HEK293 (cell line): ENCODE measurements around the gene NTMT1.
A peak's percentile ranks its signal among the peaks of the same experiment; 100 is the strongest.

ENCODE experiments used
- CTCF ChIA-PET: fragments of 350-600 bp; formaldehyde crosslinking; extraction: SDS; loops from one replicate; lab custom pipeline; 2021; ENCODE audit warnings: antibody characterized with exemption; lab: Yijun Ruan, JAX
- POLR2A ChIA-PET: fragments of 300-600 bp; formaldehyde crosslinking; extraction: SDS; loops from one replicate; lab custom pipeline; 2020; ENCODE audit warnings: antibody characterized with exemption, inconsistent platforms; lab: Yijun Ruan, JAX
- H3K27ac ChIP-seq: fragments of 200-500 bp; sonication (Bioruptor generic); 2 replicates; pipeline ENCODE4 v1.5.1; 2014; ENCODE audit warnings: low read depth, low read length, control low read depth, inconsistent platforms; ENCODE audit errors: extremely low read depth
- H3K36me3 ChIP-seq, 2 experiments: fragments of 200-500 bp in 1 of 2; sonication (Bioruptor generic) in 1 of 2; 1 replicate in 1 of 2; 2 replicates in 1 of 2; pipeline ENCODE4 v1.5.1; 2014 to 2017; ENCODE audit warnings: inconsistent platforms in 2 of 2, low read length in 2 of 2; ENCODE audit not compliant: control insufficient read depth in 2 of 2, insufficient read depth in 1 of 2
- H3K4me1 ChIP-seq: fragments of 200-500 bp; sonication (Bioruptor generic); 2 replicates; pipeline ENCODE4 v1.5.1; 2014; ENCODE audit warnings: mild to moderate bottlenecking, low read length, inconsistent platforms; ENCODE audit not compliant: control insufficient read depth, insufficient read depth
- H3K4me3 ChIP-seq: 2 replicates; pipeline ENCODE4 v1.5.1; 2011; ENCODE audit warnings: low read depth, mild to moderate bottlenecking, control low read depth, low read length, moderate library complexity
- H3K9me3 ChIP-seq: fragments of 200-500 bp; sonication (Bioruptor generic); 2 replicates; pipeline ENCODE4 v1.5.1; 2014; ENCODE audit warnings: low read depth, low read length, inconsistent platforms; ENCODE audit not compliant: control insufficient read depth, insufficient read depth
- EGR2 ChIP-seq: fragments of 450-650 bp; formaldehyde crosslinking; IDR thresholded peaks from 2 replicates; pipeline ENCODE4 v1.5.1; 2016; ENCODE audit warnings: low read depth, missing biosample characterization, missing genetic modification characterization
- SCRT1 ChIP-seq: fragments of 450-650 bp; formaldehyde crosslinking; IDR thresholded peaks from 2 replicates; pipeline ENCODE4 v1.5.1; 2016; ENCODE audit warnings: missing biosample characterization, missing genetic modification characterization, borderline replicate concordance
- SCRT2 ChIP-seq: fragments of 450-650 bp; formaldehyde crosslinking; IDR thresholded peaks from 2 replicates; pipeline ENCODE4 v1.5.1; 2016; ENCODE audit warnings: missing biosample characterization, missing genetic modification characterization
- YY2 ChIP-seq: fragments of 450-650 bp; formaldehyde crosslinking; IDR thresholded peaks from 2 replicates; pipeline ENCODE4 v1.5.1; 2016; ENCODE audit warnings: missing biosample characterization, missing genetic modification characterization
- ZNF623 ChIP-seq: fragments of 450-650 bp; formaldehyde crosslinking; IDR thresholded peaks from 2 replicates; pipeline ENCODE4 v1.5.1; 2016; ENCODE audit warnings: missing biosample characterization, missing genetic modification characterization
- ZNF626 ChIP-seq: fragments of 450-650 bp; sonication (Bioruptor Pico); formaldehyde crosslinking; IDR thresholded peaks from 2 replicates; pipeline ENCODE4 v1.5.1; 2018; ENCODE audit warnings: missing biosample characterization, missing genetic modification characterization, inconsistent platforms
- ZNF776 ChIP-seq: fragments of 450-650 bp; formaldehyde crosslinking; IDR thresholded peaks from 2 replicates; pipeline ENCODE4 v1.5.0; 2017; ENCODE audit warnings: missing biosample characterization, missing genetic modification characterization, borderline replicate concordance
- TF ChIP-seq, protein P1 (sequence below): fragments of 450-650 bp; formaldehyde crosslinking; IDR thresholded peaks from 2 replicates; pipeline ENCODE4 v1.5.1; 2017; ENCODE audit warnings: missing biosample characterization, missing genetic modification characterization
- TF ChIP-seq, protein P2 (sequence below): fragments of 450-650 bp; formaldehyde crosslinking; optimal IDR thresholded peaks from 2 replicates; pipeline ENCODE3; 2016; ENCODE audit warnings: missing biosample characterization, mild to moderate bottlenecking, missing genetic modification characterization
- TF ChIP-seq, protein P3 (sequence below): fragments of 450-650 bp; formaldehyde crosslinking; IDR thresholded peaks from 2 replicates; pipeline ENCODE4 v1.5.1; 2016; ENCODE audit warnings: missing biosample characterization, missing genetic modification characterization, borderline replicate concordance

The NTMT1 gene

DNA sequence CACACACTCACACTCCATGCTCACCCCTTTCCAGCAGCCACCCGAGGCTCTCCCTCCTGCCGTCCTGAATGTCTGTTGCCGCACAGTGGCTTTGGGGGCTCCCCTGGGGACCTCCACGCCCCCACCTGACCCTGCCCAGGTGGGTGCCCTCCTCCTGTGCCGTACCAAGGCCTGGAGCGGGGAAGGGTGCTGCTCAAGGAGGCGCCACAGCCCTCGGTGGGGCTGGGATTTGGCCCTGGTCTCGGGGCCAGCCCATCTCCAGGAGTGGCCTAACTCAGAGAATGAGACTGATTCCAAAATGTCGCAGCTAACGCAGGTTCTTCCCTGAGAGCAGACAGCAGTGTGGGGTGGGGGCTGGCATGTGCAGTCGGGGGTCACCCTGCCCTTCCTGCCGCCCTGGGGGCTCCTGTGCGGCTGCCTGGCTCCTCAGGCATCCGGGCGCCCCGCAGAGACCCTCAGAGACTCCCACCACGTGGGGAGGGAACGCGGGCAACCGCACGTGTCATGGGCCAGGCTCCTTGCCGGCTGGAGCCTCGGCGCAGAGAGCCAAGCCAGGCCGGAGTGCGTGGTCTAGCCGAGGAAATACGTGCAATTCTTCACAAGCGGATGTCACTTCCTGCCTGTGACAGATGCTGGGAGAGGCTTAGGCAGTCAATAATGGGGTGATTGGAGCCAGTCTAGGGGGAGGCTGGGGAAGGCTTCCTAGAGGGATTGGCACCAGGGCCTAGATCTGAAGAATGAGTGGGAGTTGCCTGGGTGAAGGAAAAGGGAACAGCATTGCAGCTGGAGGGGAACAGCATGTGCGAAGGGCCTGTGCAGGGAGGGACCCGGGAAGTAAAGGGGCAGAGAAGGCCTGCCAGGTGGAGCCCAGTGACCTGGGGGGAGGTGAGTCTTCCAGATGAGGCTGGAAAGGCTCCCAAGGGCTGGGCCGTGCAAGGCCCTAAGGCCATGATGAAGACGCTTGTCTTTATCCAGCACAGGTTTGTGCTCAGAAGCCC is 49.1 kb upstream of the NTMT1 start:
- CTCF ChIA-PET = interaction anchor here (1.5 kb wide), 1 partner anchor 10 kb away, joined by 7 read pairs; no protein-coding TSS in a partner anchor
- H3K36me3 ChIP-seq = no peaks in the 10 kb centered on the region
- H3K4me1 ChIP-seq = no peaks in the 10 kb centered on the region
- no peaks in the 10 kb centered on the region for H3K9me3 ChIP-seq
- no peak overlapping the region for H3K27ac ChIP-seq
- POLR2A ChIA-PET = no interaction called here
- TF ChIP-seq, protein P1, sequence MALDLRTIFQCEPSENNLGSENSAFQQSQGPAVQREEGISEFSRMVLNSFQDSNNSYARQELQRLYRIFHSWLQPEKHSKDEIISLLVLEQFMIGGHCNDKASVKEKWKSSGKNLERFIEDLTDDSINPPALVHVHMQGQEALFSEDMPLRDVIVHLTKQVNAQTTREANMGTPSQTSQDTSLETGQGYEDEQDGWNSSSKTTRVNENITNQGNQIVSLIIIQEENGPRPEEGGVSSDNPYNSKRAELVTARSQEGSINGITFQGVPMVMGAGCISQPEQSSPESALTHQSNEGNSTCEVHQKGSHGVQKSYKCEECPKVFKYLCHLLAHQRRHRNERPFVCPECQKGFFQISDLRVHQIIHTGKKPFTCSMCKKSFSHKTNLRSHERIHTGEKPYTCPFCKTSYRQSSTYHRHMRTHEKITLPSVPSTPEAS (tag by site-specific recombination) = no peak
- TF ChIP-seq ZNF623 (tag by site-specific recombination) = peak; percentile 90
- TF ChIP-seq ZNF776 (tag by site-specific recombination) = 0 out of 2 replicates have a peak, but pooled peaks have one; percentile 3
- H3K4me3 ChIP-seq = no peak overlapping the region

GRCh38 chr9:129579294-129579693 is 46.7 kb upstream of the NTMT1 start:
- ChIA-PET POLR2A (no interaction called here), CTCF (interaction anchor here (0.6 kb wide), 1 partner anchor 397 kb away, joined by 3 read pairs; no protein-coding TSS in a partner anchor)
- Histone ChIP-seq H3K36me3 (no peaks in the 10 kb centered on the region), H3K9me3 (no peaks in the 10 kb centered on the region), H3K4me1 (no peaks in the 10 kb centered on the region), H3K27ac (no peak overlapping the region), H3K4me3 (no peak overlapping the region)
- TF ChIP-seq ZNF626 (no peak), EGR2 (tag by site-specific recombination) (no peak), SCRT1 (peak; percentile 37; the same call in 1 of the 2 replicates), SCRT2 (tag by site-specific recombination) (peak; percentile 56; the same call in 1 of the 2 replicates), YY2 (tag by site-specific recombination) (no peak)
- TF ChIP-seq, protein P2, sequence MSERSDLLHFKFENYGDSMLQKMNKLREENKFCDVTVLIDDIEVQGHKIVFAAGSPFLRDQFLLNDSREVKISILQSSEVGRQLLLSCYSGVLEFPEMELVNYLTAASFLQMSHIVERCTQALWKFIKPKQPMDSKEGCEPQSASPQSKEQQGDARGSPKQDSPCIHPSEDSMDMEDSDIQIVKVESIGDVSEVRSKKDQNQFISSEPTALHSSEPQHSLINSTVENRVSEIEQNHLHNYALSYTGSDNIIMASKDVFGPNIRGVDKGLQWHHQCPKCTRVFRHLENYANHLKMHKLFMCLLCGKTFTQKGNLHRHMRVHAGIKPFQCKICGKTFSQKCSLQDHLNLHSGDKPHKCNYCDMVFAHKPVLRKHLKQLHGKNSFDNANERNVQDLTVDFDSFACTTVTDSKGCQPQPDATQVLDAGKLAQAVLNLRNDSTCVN (tag by site-specific recombination) = peak; percentile 3
- TF ChIP-seq, protein P3, sequence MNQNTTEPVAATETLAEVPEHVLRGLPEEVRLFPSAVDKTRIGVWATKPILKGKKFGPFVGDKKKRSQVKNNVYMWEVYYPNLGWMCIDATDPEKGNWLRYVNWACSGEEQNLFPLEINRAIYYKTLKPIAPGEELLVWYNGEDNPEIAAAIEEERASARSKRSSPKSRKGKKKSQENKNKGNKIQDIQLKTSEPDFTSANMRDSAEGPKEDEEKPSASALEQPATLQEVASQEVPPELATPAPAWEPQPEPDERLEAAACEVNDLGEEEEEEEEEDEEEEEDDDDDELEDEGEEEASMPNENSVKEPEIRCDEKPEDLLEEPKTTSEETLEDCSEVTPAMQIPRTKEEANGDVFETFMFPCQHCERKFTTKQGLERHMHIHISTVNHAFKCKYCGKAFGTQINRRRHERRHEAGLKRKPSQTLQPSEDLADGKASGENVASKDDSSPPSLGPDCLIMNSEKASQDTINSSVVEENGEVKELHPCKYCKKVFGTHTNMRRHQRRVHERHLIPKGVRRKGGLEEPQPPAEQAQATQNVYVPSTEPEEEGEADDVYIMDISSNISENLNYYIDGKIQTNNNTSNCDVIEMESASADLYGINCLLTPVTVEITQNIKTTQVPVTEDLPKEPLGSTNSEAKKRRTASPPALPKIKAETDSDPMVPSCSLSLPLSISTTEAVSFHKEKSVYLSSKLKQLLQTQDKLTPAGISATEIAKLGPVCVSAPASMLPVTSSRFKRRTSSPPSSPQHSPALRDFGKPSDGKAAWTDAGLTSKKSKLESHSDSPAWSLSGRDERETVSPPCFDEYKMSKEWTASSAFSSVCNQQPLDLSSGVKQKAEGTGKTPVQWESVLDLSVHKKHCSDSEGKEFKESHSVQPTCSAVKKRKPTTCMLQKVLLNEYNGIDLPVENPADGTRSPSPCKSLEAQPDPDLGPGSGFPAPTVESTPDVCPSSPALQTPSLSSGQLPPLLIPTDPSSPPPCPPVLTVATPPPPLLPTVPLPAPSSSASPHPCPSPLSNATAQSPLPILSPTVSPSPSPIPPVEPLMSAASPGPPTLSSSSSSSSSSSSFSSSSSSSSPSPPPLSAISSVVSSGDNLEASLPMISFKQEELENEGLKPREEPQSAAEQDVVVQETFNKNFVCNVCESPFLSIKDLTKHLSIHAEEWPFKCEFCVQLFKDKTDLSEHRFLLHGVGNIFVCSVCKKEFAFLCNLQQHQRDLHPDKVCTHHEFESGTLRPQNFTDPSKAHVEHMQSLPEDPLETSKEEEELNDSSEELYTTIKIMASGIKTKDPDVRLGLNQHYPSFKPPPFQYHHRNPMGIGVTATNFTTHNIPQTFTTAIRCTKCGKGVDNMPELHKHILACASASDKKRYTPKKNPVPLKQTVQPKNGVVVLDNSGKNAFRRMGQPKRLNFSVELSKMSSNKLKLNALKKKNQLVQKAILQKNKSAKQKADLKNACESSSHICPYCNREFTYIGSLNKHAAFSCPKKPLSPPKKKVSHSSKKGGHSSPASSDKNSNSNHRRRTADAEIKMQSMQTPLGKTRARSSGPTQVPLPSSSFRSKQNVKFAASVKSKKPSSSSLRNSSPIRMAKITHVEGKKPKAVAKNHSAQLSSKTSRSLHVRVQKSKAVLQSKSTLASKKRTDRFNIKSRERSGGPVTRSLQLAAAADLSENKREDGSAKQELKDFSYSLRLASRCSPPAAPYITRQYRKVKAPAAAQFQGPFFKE (tag by site-specific recombination) = no peak
